ENCODE data around the gene ACBD5.

The ACBD5 gene

DNA sequence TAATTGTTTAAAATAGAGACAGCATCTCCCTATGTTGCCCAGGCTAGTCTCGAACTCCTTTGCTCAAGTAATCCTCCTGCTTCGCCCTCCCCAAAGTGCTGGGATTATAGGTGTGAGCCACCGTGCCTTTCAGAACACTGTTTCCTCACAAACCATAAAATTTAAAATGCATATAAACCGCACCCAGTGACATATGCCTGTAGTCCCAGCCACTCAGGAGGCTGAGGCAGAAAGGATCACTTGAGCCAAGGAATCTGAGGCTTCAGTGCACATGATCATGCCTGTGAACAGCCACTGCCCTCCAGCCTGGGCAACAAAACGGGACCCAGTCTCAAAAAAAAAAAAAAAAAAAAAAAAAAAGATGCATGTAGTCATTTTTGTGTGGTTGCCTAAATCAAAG is 36.8 kb downstream of the ACBD5 start:
- no peaks in the 10 kb centered on the region for H4K20me1 ChIP-seq (ENCODE audit: insufficient read depth, low read length)
- H3K9me3 ChIP-seq (ENCODE audit: low read length), result no peaks in the 10 kb centered on the region
- H3F3A ChIP-seq (ENCODE audit: insufficient read depth, low read length), result no peaks in the 10 kb centered on the region
- H2AFZ ChIP-seq (ENCODE audit: low read length), result no peak overlapping the region
- H3K79me2 ChIP-seq (ENCODE audit: insufficient read depth, low read length), result no peaks in the 10 kb centered on the region
- H3K27me3 ChIP-seq (ENCODE audit: insufficient read depth, low read length), result no peaks in the 10 kb centered on the region
- no peak overlapping the region for H3K4me2 ChIP-seq (ENCODE audit: low read length)
- TF ChIP-seq, protein P1, sequence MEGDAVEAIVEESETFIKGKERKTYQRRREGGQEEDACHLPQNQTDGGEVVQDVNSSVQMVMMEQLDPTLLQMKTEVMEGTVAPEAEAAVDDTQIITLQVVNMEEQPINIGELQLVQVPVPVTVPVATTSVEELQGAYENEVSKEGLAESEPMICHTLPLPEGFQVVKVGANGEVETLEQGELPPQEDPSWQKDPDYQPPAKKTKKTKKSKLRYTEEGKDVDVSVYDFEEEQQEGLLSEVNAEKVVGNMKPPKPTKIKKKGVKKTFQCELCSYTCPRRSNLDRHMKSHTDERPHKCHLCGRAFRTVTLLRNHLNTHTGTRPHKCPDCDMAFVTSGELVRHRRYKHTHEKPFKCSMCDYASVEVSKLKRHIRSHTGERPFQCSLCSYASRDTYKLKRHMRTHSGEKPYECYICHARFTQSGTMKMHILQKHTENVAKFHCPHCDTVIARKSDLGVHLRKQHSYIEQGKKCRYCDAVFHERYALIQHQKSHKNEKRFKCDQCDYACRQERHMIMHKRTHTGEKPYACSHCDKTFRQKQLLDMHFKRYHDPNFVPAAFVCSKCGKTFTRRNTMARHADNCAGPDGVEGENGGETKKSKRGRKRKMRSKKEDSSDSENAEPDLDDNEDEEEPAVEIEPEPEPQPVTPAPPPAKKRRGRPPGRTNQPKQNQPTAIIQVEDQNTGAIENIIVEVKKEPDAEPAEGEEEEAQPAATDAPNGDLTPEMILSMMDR (IDR thresholded peaks at IDR 0.05; ENCODE audit: low read length), result no peak
- TF ChIP-seq EZH2 (IDR thresholded peaks at IDR 0.05; ENCODE audit: borderline replicate concordance, low read length), result no peak
- no peak overlapping the region for H3K9ac ChIP-seq (ENCODE audit: low read length)
- H3K4me1 ChIP-seq (ENCODE audit: insufficient read depth, low read length, severe bottlenecking), result no peaks in the 10 kb centered on the region
- H3K4me3 ChIP-seq (ENCODE audit: low read depth, low read length, poor library complexity, severe bottlenecking), result no peak overlapping the region
- no peaks in the 10 kb centered on the region for H3K9me2 ChIP-seq (ENCODE audit: low read depth, low read length)
- H3K36me3 ChIP-seq (ENCODE audit: insufficient read depth, low read length), result peaks cover 62% of the 10 kb centered on the region
- H3K27ac ChIP-seq (ENCODE audit: low read depth, low read length, poor library complexity, severe bottlenecking), result no peak overlapping the region

DNA sequence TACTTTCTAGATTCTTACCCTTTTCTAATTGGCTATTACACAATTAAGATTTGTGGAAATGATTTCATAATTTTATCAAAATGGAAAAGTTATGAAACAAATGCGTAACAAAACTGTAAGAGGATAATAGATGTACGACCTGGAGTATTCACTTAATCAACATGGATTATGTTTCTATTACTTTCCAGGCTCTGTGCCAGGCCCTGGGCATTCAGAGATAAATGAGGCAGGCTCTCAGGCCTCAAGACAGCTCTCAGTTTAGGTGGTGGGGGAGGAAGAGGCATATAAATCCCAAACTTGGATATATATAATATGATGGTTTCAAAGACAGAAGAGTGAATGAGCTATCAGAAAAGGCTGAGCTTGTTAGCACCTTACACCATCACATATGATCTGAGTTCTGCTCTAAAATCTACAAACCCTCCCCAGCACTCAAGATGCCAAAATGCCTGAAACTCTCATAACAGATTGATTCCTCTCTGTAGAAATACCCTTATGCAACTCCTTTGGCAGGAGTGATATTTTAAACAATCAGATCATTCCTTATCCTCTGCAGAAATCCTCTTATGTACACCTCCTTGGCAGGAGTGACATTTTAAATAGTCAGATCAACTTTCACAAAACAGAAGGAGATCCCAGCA is 42.5 kb downstream of the ACBD5 start:
- Histone ChIP-seq H3K4me3 (ENCODE audit: low read depth, low read length, poor library complexity, severe bottlenecking) (no peak overlapping the region), H3K79me2 (ENCODE audit: insufficient read depth, low read length) (no peaks in the 10 kb centered on the region), H4K20me1 (ENCODE audit: insufficient read depth, low read length) (no peaks in the 10 kb centered on the region), H3K27ac (ENCODE audit: low read depth, low read length, poor library complexity, severe bottlenecking) (no peak overlapping the region), H3K9ac (ENCODE audit: low read length) (no peak overlapping the region), H3K36me3 (ENCODE audit: insufficient read depth, low read length) (peaks cover 33% of the 10 kb centered on the region; the same call in 1 of the 2 replicates), H3K9me2 (ENCODE audit: low read depth, low read length) (no peaks in the 10 kb centered on the region), H3K4me2 (ENCODE audit: low read length) (no peak overlapping the region), H3K9me3 (ENCODE audit: low read length) (no peaks in the 10 kb centered on the region), H2AFZ (ENCODE audit: low read length) (no peak overlapping the region), H3K4me1 (ENCODE audit: insufficient read depth, low read length, severe bottlenecking) (no peaks in the 10 kb centered on the region), H3K27me3 (ENCODE audit: insufficient read depth, low read length) (no peaks in the 10 kb centered on the region), H3F3A (ENCODE audit: insufficient read depth, low read length) (no peaks in the 10 kb centered on the region)
- TF ChIP-seq, protein P1 (IDR thresholded peaks at IDR 0.05; ENCODE audit: low read length), result no peak
- no peak for TF ChIP-seq EZH2 (IDR thresholded peaks at IDR 0.05; ENCODE audit: borderline replicate concordance, low read length)

DNA sequence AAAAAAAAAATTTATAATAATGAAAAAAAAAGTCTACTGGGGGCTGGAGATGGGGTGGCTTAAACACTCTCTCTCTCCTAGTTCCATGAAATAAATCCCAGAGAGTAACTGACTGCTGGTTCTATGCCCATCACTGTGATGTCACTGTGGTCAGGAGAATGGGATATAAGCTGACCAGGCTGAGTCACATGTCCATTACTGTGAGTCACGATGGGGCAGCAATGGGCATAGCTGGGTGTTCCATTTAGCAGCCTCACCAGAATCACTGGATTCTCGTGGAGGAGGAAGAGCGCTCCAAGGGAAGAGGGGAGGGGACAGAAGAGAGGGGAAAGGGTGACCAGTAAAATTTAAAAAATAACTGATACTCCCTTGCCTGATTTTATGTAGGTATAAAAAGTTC is 48.3 kb downstream of the ACBD5 start:
- no peaks in the 10 kb centered on the region for H3K27me3 ChIP-seq (ENCODE audit: insufficient read depth, low read length)
- no peaks in the 10 kb centered on the region for H3K9me2 ChIP-seq (ENCODE audit: low read depth, low read length)
- no peaks in the 10 kb centered on the region for H3K4me1 ChIP-seq (ENCODE audit: insufficient read depth, low read length, severe bottlenecking)
- no peaks in the 10 kb centered on the region for H3K79me2 ChIP-seq (ENCODE audit: insufficient read depth, low read length)
- no peak overlapping the region for H3K27ac ChIP-seq (ENCODE audit: low read depth, low read length, poor library complexity, severe bottlenecking)
- no peak overlapping the region for H2AFZ ChIP-seq (ENCODE audit: low read length)
- no peak overlapping the region for H3K9ac ChIP-seq (ENCODE audit: low read length)
- no peaks in the 10 kb centered on the region for H3K9me3 ChIP-seq (ENCODE audit: low read length)
- no peak overlapping the region for H3K4me2 ChIP-seq (ENCODE audit: low read length)
- no peak overlapping the region for H3K4me3 ChIP-seq (ENCODE audit: low read depth, low read length, poor library complexity, severe bottlenecking)
- H3F3A ChIP-seq (ENCODE audit: insufficient read depth, low read length), result no peaks in the 10 kb centered on the region
- H4K20me1 ChIP-seq (ENCODE audit: insufficient read depth, low read length), result no peaks in the 10 kb centered on the region
- TF ChIP-seq, protein P1 (IDR thresholded peaks at IDR 0.05; ENCODE audit: low read length), result no peak
- TF ChIP-seq EZH2 (IDR thresholded peaks at IDR 0.05; ENCODE audit: borderline replicate concordance, low read length), result no peak
- H3K36me3 ChIP-seq (ENCODE audit: insufficient read depth, low read length), result peaks cover 19% of the 10 kb centered on the region; the same call in 1 of the 2 replicates

All from OCI-LY1 (cell line).